Dendritic cell treated with granulocyte-macrophage colony-stimulating factor and Interleukin-4, amounts not matched to agents 40 ng/mL and 50 ng/mL, for 4 days (primary cell): Measurements from ENCODE around the gene KLRF1.

Source experiments
- H3K27ac Mint-ChIP-seq: one replicate; pipeline ENCODE4 v1.8.0; 2022; ENCODE audit warnings: mild to moderate bottlenecking, mixed read lengths
- H3K27me3 Mint-ChIP-seq: one replicate; pipeline ENCODE4 v1.8.0; 2022; ENCODE audit warnings: mild to moderate bottlenecking, mixed read lengths
- H3K36me3 Mint-ChIP-seq: one replicate; pipeline ENCODE4 v1.8.0; 2022; ENCODE audit warnings: low read depth, mixed read lengths
- H3K4me1 Mint-ChIP-seq: one replicate; pipeline ENCODE4 v1.8.0; 2022; ENCODE audit warnings: low read depth, mixed read lengths
- H3K4me3 Mint-ChIP-seq: one replicate; pipeline ENCODE4 v1.8.0; 2022; ENCODE audit warnings: mild to moderate bottlenecking, moderate library complexity, mixed read lengths
- H3K9me3 Mint-ChIP-seq: one replicate; pipeline ENCODE4 v1.8.0; 2022; ENCODE audit warnings: mixed read lengths
- intact Hi-C: fragments of 100-400 bp; cut with micrococcal nuclease; formaldehyde crosslinking; loops from one replicate; pipeline ENCODE4 v1.15.0; 2022

KLRF1 gene

DNA sequence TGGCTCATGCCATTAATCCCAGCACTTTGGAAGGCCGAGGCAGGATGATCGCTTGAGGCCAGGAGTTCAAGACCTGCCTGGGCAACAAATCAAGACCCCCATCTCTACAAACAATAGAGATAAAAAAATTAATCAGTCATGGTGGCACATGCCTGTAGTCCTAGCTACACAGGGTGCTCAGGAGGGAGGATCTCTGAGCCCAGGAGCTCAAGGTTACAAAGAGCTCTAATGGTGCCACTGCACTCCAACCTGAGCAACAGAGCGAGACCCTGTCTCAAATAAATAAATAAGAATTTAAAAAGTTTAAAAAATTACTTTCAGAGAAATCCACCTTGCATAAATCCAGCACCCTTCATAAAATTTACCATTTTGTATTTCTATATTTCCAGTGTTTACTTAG is 2.2 kb downstream of the KLRF1 start:
- Mint-ChIP-seq H3K4me3 (no peak overlapping the region), H3K9me3 (no peaks in the 10 kb centered on the region), H3K27me3 (no peaks in the 10 kb centered on the region), H3K27ac (no peak overlapping the region), H3K4me1 (no peaks in the 10 kb centered on the region), H3K36me3 (no peaks in the 10 kb centered on the region)
- intact Hi-C loops, result no loop called here

DNA sequence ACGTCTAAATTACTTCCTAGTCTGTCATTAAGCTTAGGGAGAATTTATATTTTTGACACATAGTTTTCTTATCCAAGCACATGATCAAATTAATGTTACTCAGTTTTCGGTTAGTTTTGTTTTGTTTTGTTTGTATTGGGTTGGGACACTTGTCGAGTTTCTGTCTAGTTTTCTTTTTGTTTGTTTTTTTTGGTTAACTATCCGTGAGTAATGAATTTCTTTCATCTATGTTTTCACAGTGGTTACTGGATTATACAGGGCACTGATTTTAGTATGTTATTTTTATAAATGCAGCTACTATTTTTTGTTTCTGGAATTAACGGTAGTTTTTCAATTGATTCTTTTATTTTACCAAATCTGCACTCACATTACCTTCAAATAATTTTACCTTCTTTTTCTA is 2.7 kb downstream of the KLRF1 start:
- Mint-ChIP-seq H3K36me3 (no peaks in the 10 kb centered on the region), H3K4me3 (no peak overlapping the region), H3K4me1 (no peaks in the 10 kb centered on the region), H3K27me3 (no peaks in the 10 kb centered on the region), H3K9me3 (no peaks in the 10 kb centered on the region), H3K27ac (no peak overlapping the region)
- intact Hi-C loops, result no loop called here

DNA sequence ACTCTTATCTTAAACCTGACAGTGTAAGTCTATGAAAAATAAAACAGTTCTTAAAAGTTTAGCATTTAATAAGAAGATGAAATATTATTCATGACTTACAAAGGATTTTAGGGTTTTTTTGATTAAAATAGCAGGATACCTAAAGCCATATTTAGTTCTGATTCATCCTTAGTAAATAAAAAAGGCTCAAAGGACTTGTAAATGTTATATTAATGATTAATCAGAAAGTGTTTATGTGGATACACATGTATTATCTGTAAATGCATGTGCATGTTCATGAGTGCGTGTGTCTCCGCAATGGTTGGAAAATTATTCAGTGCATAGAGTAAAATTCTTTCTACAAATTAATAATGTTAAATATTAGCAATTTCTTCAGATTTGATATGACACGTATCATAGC is 4.4 kb downstream of the KLRF1 start:
- Mint-ChIP-seq H3K36me3 (no peaks in the 10 kb centered on the region), H3K9me3 (no peaks in the 10 kb centered on the region), H3K27me3 (no peaks in the 10 kb centered on the region), H3K4me3 (no peak overlapping the region), H3K4me1 (no peaks in the 10 kb centered on the region), H3K27ac (no peak overlapping the region)
- intact Hi-C loops, result no loop called here

- Mint-ChIP-seq H3K36me3 (peaks cover 7% of the 10 kb centered on the region), H3K9me3 (peaks cover 26% of the 10 kb centered on the region), H3K27ac (no peak overlapping the region), H3K4me3 (no peak overlapping the region), H3K4me1 (no peaks in the 10 kb centered on the region), H3K27me3 (no peaks in the 10 kb centered on the region)
- intact Hi-C loops, result no loop called here
Observed at GRCh38 chr12:9843407-9843806, 16.1 kb downstream of the KLRF1 start.

DNA sequence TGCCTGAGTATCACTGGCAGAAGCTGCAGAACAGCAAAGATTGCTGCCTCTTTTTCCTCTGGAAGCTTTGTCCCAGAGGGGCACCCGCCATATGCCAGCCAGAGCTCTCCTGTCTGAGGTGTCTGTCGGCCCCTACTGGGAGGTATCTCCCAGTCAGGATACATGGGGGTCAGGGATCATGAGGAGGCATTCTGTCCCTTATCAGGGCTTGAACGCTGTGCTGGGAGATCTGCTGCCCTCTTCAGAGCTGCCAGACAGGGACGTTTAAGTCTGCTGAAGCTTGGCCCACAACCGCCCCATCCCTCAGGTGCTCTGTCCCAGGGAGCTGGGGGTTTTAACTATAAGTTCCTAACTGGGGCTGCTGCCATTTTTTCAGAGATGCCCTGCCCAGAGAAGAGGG is 21.6 kb downstream of the KLRF1 start:
- Mint-ChIP-seq H3K9me3 (peaks cover 30% of the 10 kb centered on the region), H3K4me3 (no peak overlapping the region), H3K36me3 (peaks cover 54% of the 10 kb centered on the region), H3K27ac (no peak overlapping the region), H3K27me3 (no peaks in the 10 kb centered on the region), H3K4me1 (peaks cover 11% of the 10 kb centered on the region)
- intact Hi-C loops, result no loop called here

GRCh38 chr12:9851050-9851449 is 23.8 kb downstream of the KLRF1 start:
- intact Hi-C loops, result no loop called here
- H3K4me1 Mint-ChIP-seq, result peaks cover 14% of the 10 kb centered on the region
- H3K4me3 Mint-ChIP-seq, result no peak overlapping the region
- no peaks in the 10 kb centered on the region for H3K27me3 Mint-ChIP-seq
- peaks cover 76% of the 10 kb centered on the region for H3K36me3 Mint-ChIP-seq
- no peak overlapping the region for H3K27ac Mint-ChIP-seq
- peaks cover 28% of the 10 kb centered on the region for H3K9me3 Mint-ChIP-seq

GRCh38 chr12:9851927-9852326 is 24.6 kb downstream of the KLRF1 start:
- peaks cover 23% of the 10 kb centered on the region for H3K4me1 Mint-ChIP-seq
- intact Hi-C loops, result no loop called here
- no peak overlapping the region for H3K27ac Mint-ChIP-seq
- no peaks in the 10 kb centered on the region for H3K27me3 Mint-ChIP-seq
- H3K9me3 Mint-ChIP-seq, result peaks cover 19% of the 10 kb centered on the region
- H3K4me3 Mint-ChIP-seq, result no peak overlapping the region
- peaks cover 80% of the 10 kb centered on the region for H3K36me3 Mint-ChIP-seq

DNA sequence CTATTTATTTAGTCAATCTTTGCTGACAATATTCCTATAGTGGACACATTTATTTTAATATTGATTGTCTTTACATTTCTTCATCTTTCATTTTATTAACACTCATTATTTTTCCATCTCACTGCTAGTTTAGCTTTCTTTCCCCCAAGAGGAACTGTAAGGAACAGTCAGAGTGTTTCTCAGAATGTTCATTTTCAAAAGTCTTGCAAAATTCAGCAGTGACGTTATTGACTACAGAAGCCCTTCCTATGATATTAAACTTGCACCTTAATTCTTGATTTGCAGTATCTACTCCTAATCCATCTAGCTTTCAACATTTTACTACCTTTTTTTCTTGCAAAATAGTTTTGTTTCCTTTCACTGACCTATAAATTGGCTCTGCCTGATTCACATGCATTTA is 28.9 kb downstream of the KLRF1 start:
- H3K4me3 Mint-ChIP-seq, result no peak overlapping the region
- intact Hi-C loops, result no loop called here
- no peaks in the 10 kb centered on the region for H3K27me3 Mint-ChIP-seq
- peaks cover 30% of the 10 kb centered on the region for H3K4me1 Mint-ChIP-seq
- H3K36me3 Mint-ChIP-seq, result peaks cover 73% of the 10 kb centered on the region
- H3K9me3 Mint-ChIP-seq, result no peaks in the 10 kb centered on the region
- peak overlapping the region; percentile 51 for H3K27ac Mint-ChIP-seq

DNA sequence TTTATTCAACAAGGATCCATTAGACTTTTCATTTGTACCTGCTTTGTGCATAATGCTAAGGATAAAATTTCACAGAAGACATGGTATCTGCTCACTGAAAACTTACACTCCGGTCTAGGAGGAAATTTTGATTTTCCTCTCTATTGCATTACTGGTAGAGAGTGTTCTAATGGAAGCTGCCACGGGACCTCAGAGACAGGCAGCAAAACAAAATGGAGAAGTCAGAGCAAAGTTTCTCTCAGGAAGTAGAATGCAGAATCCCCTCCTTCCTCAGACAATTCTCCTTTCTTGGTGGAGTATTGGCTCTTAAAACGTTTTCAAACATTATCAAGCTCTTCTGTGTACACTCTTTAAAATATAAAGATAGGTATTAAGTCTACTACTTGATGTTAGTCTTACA is 29.6 kb downstream of the KLRF1 start:
- no peak overlapping the region for H3K4me3 Mint-ChIP-seq
- H3K4me1 Mint-ChIP-seq, result peaks cover 30% of the 10 kb centered on the region
- H3K27me3 Mint-ChIP-seq, result no peaks in the 10 kb centered on the region
- H3K27ac Mint-ChIP-seq, result peak overlapping the region; percentile 51
- peaks cover 68% of the 10 kb centered on the region for H3K36me3 Mint-ChIP-seq
- intact Hi-C loops, result no loop called here
- H3K9me3 Mint-ChIP-seq, result no peaks in the 10 kb centered on the region

DNA sequence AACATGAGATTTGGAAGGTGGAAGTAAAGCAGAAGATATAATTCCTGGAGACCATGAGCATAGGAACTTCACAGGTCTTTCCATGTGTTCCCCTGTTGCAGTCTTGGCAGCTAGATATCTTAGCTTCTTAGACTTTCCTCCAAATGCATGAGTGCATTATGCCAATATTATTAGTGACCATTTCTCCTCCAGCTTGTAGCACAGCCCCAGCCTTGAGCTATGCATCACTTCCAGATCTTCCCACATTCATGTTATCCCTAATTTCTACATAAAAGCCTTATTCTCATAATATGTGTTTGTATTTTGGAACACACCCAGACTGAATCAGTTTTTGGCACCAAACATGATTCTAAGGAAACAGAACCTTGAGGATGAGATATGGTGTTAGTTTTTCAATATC is 30.9 kb downstream of the KLRF1 start:
- peaks cover 27% of the 10 kb centered on the region for H3K4me1 Mint-ChIP-seq
- peaks cover 65% of the 10 kb centered on the region for H3K36me3 Mint-ChIP-seq
- H3K4me3 Mint-ChIP-seq, result no peak overlapping the region
- no peaks in the 10 kb centered on the region for H3K27me3 Mint-ChIP-seq
- peaks cover 7% of the 10 kb centered on the region for H3K9me3 Mint-ChIP-seq
- no peak overlapping the region for H3K27ac Mint-ChIP-seq
- intact Hi-C loops, result no loop called here

GRCh38 chr12:9864913-9865675 is 37.8 kb downstream of the KLRF1 start:
- peaks cover 34% of the 10 kb centered on the region for H3K4me1 Mint-ChIP-seq
- peak overlapping the region; percentile 51 for H3K4me3 Mint-ChIP-seq
- peaks cover 23% of the 10 kb centered on the region for H3K9me3 Mint-ChIP-seq
- H3K36me3 Mint-ChIP-seq, result peaks cover 41% of the 10 kb centered on the region
- H3K27ac Mint-ChIP-seq, result peak overlapping the region; percentile 80
- no peaks in the 10 kb centered on the region for H3K27me3 Mint-ChIP-seq
- intact Hi-C loops, result loop anchor here (5.0 kb wide), 2 partner anchors 53 to 108 kb away; no protein-coding TSS in a partner anchor

- Mint-ChIP-seq H3K4me3 (peak overlapping the region; percentile 73), H3K27me3 (no peaks in the 10 kb centered on the region), H3K4me1 (peaks cover 35% of the 10 kb centered on the region), H3K9me3 (peaks cover 23% of the 10 kb centered on the region), H3K27ac (peak overlapping the region; percentile 80), H3K36me3 (peaks cover 34% of the 10 kb centered on the region)
- intact Hi-C loops, result loop anchor here (5.0 kb wide), 2 partner anchors 55 to 110 kb away; no protein-coding TSS in a partner anchor
Observed at GRCh38 chr12:9866860-9867269, 39.6 kb downstream of the KLRF1 start.

DNA sequence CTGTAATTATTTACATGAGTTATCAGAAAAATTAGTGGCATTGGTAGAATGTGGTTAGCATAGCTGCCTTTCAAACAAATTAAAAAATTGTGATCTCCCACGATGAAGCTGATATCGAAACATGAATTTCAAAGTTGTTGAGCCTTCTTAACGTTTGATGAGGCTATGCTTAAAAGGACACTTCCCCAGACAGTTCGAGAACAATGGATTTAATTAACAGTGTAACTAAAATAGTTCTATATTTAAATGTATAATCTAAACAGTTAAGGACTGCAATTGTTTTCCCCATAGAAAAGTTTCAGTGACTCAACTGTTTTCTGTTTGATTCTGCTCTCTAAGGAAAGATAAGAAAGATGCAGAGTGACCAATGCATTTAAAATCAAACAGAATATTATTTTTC is 40.2 kb downstream of the KLRF1 start:
- intact Hi-C loops, result loop anchor here (5.0 kb wide), 2 partner anchors 55 to 110 kb away; no protein-coding TSS in a partner anchor
- peak overlapping the region; percentile 80 for H3K27ac Mint-ChIP-seq
- no peaks in the 10 kb centered on the region for H3K27me3 Mint-ChIP-seq
- H3K9me3 Mint-ChIP-seq, result peaks cover 22% of the 10 kb centered on the region
- H3K36me3 Mint-ChIP-seq, result peaks cover 31% of the 10 kb centered on the region
- peak overlapping the region; percentile 71 for H3K4me3 Mint-ChIP-seq
- H3K4me1 Mint-ChIP-seq, result peaks cover 36% of the 10 kb centered on the region

DNA sequence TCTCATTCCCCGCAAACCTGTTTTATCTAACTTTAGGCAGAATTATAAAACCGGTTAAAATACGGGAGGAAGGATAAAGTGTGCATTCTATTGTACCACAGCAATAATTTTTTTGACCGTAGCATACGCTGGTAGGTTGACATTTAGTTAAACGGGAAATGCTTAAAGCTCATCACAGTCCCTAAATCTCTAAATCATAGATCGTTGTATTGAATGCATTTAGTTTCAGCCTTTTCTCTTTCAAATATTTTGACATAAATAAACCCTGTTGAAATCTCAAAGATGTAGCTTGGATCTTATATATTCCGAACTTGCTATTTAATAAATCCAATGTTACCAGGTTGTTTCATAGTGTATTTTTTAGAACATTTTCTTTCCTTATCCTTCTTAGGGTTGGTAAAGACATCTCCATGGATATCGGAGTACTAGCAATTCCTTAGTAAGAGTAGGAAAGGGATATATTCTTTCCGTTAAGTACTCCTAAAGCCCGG is 41.1 kb downstream of the KLRF1 start:
- peaks cover 32% of the 10 kb centered on the region for H3K4me1 Mint-ChIP-seq
- no peaks in the 10 kb centered on the region for H3K27me3 Mint-ChIP-seq

More for the DNA sequence above, 41.1 kb downstream of the KLRF1 start:
- Mint-ChIP-seq H3K4me3 (peak overlapping the region; percentile 72), H3K9me3 (peaks cover 14% of the 10 kb centered on the region), H3K36me3 (peaks cover 23% of the 10 kb centered on the region), H3K27ac (peak overlapping the region; percentile 100)
- intact Hi-C loops, result loop anchor here (5.0 kb wide), 2 partner anchors 56 to 111 kb away; no protein-coding TSS in a partner anchor
